GM19438 (cell line): ENCODE measurements around the gene COMMD1.
"Not testable (repeated sequence)": the region's sequence is repeated elsewhere in the genome, so short reads cannot be mapped to it uniquely, and the experiment has no call there.

Source experiments
- ATAC-seq: cut with Tn5 transposase; IDR thresholded peaks from one replicate; pipeline ENCODE4 v1.9.1; 2021; ENCODE audit warnings: low read depth; ENCODE audit not compliant: unreplicated experiment

The COMMD1 gene

DNA sequence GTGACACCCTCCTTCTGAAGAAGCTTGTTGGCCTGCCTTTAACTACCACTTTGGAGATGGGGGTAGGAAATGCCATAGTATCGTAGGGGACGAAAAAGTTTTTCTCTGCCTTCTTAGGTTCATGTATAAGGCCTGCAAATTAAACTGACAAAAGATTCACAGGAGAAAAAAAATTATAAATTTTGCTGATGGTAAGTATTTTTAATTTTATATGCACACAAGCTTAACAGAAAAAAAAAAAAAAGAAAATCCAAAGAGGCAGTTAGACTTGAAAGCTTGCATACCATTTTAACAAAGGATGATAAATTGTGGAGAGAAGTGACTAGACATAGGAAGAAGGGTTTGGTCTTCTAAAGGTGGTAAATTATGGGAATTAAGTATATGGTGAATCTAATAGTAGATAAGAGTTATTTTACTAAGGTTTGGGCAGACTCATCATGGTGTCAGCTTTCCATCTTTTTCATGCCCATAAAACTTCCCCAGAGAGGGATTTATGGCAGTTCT lies 227.9 kb downstream of the COMMD1 start:
- ATAC-seq = no peak

DNA sequence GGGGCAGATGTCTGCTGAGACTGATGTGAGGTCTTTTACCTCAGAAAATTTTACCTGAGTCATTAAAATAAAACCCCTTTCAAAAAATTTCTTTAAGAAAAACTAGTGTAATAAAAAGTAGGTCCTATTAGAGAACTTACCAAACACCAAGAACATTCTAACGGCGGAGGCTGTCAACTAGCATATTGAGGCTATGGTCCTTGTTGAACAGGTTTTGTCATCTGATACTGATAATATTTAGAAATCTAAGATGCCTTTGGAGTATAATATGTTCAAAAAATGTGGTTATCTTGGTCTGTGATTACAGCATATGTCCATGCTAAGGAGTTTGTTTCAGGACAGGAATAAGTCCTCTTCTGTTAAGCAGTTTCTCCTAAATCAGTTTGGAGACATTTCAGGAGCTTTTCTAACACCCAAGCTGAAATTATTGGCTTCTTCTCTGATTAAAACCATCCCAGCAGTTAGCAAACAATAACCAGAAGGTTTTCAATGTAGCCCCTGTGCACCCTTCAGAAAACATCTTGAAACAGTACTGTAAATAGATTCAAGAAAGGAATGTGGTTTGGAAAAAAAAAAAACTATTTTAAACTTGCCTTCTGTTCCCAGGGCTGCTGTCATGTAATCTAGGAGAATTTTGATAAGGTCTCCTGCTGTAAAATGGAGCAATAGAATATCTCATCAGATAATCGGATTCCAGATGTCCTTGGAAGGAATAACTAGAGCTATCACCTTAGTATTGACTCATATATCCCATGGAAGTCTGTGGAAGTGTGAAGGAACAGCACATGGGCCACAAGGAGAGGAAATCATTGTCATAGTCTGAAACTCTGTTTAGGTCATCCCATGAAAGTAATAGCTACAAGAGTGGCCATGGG lies 231.7 kb downstream of the COMMD1 start:
- ATAC-seq = no peak

DNA sequence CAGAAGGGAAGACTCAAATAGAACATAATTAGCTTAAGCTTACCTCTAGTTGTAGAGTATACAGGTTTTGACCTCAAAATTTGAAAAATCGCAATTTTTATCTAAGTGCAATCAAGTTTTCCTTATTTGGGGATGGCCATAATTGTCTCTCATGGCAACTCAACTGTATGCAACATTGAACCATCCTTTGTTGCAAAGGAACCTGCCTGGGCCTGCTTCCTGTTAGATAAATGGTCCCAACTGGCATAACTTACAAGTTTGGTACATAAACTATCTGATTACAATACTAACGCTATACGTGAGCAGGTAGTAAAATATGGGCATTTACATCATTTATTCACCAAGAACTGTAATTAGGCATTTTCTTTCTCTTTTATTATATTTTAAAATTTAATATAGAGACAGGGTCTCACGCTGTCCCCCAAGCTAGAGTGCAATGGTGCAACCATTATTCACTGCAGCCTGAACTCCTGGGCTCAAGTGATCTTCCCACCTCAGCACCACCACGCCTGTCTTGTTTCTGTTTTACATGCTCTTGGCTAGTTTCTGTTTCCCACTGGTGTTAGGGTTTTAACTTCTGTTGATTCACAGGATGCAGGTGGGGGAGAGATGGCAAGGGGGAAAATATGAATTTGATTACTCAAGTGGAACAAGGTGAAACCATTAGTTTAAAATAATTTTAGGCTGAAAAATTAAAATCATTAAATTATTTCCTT lies 235.1 kb downstream of the COMMD1 start:
- peak; percentile 61 for ATAC-seq

DNA sequence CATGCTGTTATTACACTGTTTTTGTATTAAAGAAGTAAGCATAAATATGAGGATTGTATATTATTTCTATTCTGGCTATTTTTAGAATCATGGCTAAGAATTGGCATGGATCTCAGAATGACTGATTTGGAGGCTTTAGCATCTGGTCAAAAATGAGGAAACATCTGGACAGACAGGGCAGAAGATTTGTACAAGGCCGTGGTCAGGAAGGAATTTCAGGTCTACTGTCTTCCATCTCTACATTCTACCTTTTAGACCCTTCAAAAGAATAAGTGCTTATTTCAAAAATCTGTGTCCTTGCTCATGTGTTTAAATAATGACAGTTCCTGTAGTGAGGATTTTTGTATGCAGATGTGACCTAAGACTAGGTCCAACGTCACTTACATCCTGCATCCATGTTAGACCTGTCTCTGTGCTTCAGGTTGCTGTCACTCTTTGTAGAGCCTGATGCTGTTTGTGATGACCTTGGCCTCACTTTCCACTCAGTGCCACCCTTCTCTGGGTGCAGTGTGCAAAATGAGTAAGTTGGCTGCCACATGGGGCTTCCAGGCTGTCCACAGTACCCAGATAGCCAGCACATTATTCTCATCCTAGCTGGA lies 235.8 kb downstream of the COMMD1 start:
- no peak for ATAC-seq

DNA sequence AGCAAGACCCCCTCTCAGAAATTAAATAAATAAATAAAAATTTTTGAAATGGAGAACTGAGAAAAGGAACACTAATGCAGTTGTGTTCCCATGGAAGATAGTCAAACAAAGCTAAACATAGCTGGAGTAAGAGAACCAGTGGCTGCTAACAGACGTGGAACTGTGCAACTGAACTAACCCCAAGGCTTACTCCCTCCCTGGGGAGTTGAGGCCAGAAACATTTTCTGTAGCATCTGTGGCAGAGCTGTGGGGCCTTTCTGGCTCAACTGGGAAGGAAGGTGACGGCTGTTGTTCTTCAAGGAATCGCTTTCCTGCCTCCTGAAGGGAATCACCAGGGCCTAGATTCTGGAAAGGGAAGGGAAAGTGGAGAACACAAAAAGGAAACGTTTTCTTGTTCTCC lies 236.6 kb downstream of the COMMD1 start:
- peak; percentile 59 for ATAC-seq

DNA sequence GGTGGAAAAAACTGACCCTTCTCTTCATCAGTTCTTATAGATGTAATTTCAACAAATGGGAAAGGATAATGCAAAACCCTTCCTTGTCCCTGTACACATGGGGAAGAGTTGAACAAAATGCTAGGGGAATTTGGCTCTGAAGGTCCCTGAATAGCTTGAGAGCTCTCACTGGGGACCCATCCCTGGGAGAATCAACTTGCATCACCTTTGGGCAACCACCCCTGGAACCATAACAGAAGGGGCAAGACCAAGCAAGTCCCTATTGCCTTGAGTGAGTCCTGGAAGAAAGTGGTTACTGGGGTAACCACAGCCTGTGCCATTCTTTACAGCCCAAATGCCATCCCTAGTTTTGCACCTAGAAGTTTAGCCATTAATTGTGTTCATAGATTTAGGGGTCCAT lies 238.2 kb downstream of the COMMD1 start:
- ATAC-seq = no peak

DNA sequence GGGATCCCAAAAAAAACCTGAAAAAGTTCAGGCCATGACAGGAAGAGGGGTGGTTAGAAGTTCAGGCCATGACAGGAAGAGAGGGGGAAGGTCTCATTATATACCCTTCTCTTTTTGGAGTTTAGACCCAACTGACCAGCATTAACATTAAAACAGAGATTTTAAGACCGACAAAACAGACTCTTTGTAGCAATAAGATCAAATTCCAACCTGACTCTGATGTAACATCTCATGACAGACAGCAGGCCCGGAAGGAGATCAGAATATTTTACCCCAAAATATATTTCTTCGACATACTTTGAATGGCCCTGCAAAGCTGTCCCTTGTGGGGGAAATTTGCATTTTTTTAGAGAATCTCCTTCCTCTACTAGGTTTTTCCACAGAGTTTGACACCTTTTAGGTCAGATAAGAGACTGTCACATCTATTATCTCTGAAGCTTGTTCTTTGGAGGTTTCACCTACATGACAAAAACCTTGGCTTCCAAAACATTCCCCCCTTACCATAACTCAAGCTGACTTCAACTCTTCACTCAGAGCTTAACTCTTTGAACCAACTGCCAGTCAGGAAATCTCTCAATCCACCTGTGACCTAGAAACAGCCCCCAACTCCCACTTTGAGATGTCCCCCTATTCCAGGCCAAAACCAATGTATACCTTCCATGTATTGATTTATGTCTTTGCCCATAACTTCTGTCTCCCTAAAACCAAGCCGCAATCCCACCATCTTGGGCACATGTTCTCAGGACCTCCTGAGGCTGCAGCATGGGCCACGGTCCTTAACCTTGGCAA lies 239.4 kb downstream of the COMMD1 start:
- ATAC-seq = no peak

DNA sequence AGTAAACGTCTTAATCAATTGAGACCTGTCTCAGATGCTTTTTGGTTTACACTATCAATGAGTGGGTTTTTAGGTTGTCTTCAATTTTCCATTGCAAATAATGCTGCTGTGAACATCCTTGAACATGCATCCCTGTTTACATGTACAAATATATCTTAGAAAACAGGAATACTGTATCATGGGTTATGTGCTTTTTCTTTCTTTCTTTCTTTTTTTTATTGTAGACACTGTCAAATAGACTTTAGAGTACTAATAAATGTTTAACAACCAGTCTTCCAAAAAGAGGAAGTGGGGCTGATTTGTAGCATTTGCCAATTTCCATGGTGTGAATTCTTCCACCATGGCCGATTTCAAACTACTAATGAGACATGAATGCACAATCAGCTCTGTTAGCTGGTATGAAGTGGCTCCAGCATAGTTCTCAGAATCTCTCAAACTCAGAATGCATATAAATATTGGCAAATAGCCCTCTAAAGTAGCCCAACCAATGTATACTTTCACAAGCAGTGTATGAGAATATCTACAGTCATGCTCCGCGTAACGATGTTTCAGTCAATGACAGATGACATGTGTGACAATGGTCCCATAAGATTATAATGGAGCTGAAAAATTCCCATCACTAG lies 240.1 kb downstream of the COMMD1 start:
- ATAC-seq = no peak

DNA sequence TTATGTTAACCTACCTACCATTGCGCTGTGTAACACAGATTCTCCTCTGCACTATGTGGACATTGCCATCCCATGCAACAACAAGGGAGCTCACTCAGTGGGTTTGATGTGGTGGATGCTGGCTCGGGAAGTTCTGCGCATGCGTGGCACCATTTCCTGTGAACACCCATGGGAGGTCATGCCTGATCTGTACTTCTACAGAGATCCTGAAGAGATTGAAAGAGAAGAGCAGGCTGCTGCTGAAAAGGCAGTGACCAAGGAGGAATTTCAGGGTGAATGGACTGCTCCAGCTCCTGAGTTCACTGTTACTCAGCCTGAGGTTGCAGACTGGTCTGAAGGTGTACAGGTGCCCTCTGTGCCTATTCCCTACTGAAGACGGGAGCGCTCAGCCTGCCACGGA lies 241.3 kb downstream of the COMMD1 start:
- ATAC-seq = not testable (repeated sequence)

DNA sequence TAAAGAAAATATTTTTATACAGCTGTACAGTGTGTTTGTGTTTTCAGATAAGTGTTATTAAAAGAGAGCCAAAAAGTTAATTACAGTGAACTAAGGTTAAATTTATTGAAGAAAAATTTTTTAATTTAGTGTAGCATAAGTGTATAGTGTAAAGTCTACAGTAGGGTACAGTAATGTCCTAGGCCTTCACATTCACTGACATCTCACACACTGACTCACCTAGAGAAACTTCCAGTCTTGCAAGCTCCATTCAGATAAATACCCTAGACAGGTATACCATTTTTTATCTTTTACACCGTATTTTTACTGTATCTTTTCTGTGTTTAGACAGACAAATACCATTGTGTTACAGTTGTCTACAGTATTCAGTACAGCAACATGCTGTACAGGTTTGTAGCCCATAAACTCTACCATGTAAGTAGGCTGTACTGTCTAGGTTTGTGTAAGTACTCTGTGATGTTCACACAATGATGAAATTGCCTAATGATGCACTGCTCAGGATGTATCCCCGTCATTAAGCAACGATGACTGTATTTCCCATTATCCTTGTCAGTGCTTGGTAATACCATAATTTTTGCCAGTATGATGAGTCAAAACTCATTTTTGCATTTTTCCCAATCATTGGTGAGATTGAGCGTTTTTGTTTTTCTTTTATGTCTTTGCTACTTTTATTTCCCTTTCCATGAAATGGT lies 242.3 kb downstream of the COMMD1 start:
- ATAC-seq = no peak

DNA sequence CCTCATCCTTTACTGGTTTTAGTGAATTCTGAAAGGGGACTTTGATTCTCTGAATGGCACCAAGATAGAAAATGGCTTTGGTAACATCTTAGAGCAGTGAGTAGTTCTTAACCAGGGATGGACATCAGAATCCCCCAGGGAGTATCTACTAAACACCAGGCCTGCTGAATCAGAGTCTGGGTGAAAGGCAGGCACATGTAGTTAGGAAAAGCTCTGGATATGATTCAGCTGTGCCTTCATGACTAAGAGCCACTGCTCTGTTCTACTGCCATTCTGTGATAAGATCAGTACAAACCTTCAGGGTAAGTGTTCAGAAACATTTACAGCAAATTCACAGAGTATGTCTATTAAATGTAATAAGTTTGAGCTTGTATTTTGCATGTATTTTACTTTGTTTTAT lies 244.2 kb downstream of the COMMD1 start:
- no peak for ATAC-seq

DNA sequence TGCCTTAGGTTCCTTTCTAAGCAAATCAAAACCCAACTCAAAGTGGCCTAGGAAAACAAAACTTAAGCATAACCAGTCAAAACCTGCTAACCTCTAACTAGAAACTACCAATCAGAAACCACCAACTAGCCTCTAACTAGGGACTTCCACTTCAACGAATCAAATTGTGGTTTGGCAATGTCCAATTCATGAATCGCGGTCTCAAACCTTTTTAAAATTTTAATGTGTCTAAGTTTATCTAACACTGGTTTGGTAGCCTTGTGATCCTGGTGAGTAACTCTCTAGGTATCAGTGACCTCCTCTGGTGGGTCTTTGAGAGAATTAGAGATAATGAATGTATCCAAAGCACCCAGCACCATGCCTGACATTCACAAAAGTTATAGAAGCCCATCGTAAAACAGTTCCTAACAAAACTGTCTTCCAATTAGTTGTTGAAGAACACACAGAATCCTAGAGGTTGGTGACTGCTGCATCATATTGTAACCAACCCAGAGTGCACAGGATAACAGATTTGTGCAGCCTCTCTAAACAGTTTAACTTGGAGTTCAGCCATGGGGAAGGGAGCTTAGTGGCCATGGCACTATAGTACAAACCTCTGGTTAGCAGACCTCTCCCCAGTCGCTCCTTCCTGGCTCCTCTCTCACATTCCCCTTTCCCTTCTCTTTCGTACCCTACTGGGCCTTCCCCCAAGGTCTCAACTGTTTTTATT lies 245.3 kb downstream of the COMMD1 start:
- ATAC-seq = no peak

DNA sequence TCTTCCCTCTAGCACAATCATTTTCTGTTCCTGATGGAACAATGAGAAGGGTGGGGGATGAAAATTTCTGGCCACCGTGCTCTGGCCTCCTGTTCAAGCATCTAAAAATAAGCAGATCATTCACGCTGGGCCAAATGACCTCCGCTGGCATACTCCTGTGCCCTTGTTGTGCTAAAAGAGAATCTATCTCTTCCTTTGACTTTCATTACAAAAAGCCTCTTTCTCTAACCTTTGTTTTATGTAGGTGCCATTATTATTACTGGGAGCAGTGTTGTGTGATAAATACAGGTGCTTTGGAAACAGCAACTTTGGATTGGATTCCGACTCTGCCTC lies 245.8 kb downstream of the COMMD1 start:
- ATAC-seq = no peak

DNA sequence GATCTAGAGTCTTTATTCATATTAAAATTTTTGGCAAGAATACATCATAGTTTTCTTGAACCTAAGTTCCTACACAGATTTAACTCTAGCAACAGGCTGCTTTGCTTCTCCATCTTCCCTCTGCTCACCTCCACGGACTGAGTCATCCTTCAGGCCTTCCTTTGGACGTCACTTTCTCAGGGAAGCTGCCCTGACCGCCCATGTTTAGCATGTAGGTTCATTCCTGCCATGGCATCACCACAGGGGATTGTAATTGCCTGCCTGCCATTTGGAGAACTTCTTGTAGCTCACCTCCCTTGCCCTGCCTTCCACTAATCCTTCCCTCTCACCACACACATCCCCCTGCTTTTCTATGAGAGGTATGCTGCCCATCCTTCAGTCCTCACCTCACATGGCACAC lies 246.5 kb downstream of the COMMD1 start:
- ATAC-seq = no peak

DNA sequence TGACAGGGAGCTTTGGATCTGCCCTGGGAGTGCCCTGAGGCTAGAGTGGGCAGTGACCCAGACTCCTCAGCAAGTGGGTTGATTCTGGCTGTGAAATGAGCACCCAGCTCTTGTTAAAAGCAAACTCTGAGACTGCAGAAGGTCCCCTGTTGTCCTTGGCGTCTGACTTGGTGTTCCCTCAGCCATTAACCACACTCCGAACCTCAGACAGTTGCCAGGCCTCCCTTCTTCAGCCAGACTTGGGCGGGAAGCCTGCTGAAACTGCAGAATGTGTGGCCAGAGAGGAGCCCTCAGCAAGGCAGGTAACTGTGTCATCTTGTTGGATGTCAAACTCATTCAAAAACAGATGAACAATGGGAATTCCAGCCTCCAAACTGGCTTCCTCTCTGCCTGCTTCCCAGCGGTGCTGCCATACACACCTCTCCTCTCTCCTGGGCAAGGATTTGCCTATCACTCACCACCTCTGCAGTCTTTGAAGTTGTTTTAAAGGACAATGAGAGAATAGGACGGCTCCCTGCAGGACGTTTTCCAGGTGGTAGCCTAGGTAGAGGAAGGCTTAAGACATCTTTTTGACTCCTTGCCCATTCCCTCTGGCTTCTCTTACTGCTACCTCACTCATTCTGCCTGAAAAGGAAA lies 251.5 kb downstream of the COMMD1 start:
- no peak for ATAC-seq

DNA sequence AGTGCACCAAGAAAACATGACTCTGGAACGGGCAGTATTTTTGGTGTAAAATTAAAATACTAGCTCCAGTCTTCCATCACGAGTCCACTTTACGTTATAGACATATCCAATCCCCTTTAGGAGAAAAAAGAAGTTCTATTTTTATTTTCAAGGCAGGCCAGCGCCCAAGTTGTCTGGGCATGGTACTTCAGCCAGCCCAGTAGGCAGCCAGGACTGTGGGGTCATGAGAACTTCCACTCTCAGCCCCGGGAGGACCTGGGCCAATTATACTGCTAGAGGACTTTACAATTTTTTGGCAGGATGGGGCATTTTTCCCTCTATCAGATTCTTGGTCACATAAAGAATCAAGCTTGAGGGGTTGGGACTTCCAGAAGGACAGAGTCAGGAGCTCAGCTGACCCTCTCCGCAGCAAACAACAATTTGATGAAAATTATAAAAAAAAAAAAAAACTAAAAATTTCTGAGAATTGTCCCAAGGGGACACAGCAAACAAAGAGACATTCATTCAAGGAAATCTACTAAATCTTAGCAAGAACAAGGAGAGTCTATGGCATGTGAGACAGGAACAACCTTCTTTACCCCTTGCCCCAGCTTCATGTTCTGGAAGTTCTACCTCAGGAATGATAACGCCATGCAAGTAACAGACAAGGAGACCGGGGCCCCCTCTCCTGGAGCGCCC lies 253.1 kb downstream of the COMMD1 start:
- no peak for ATAC-seq

DNA sequence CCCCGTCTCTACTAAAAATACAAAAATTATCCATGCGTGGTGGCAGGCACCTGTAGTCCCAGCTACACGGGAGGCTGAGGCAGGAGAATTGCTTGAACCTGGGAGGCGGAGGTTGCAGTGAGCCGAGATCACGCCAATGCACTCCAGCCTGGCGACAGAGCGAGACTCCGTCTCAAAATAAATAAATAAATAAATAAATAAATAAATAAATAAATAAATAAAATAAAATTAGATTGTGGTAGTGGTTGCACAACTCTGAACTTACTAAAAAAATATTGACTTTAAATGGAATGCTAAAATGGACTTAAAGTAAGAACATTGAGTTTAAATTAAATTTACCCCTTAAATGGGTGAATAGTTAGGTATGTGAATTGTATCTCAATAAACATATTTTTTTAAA lies 255.2 kb downstream of the COMMD1 start:
- not testable (repeated sequence) for ATAC-seq
